Activated CD8-positive, alpha-beta T cell treated with anti-CD3 and anti-CD28 coated beads, Interleukin-2, amount 10 ng/mL, durations not matched to agents 7 days and 5 days (primary cell): ENCODE measurements around the gene FCER1G. TPM values are rescaled to one million over a fixed set of nuclear protein-coding genes. Genes with fewer than 3 reads are reported as not detected.
A peak's percentile ranks its signal among the peaks of the same experiment; 100 is the strongest.
"Not testable (repeated sequence)": the region's sequence is repeated elsewhere in the genome, so short reads cannot be mapped to it uniquely, and the experiment has no call there.

Experiments used
- ATAC-seq: fragments of 150-1000 bp; cut with Tn5 transposase; one replicate; pipeline ENCODE4 v1.10.0; 2021; ENCODE audit warnings: moderate library complexity
- CTCF ChIA-PET: fragments of 350-600 bp; sonication (Branson Sonifier 250); formaldehyde crosslinking; loops from one replicate; lab custom pipeline; 2021; ENCODE audit warnings: antibody characterized with exemption; lab: Charles Lee
- POLR2A ChIA-PET: fragments of 350-600 bp; sonication (Branson Sonifier 250); formaldehyde crosslinking; loops from one replicate; lab custom pipeline; 2021; ENCODE audit warnings: antibody characterized with exemption; lab: Charles Lee
- DNase-seq: peaks from one replicate; pipeline ENCODE4 v3.0.0-alpha.2; 2020
- H3K27ac Mint-ChIP-seq: one replicate; pipeline ENCODE4 v1.8.0; 2021; ENCODE audit warnings: mild to moderate bottlenecking, mixed read lengths
- H3K27me3 Mint-ChIP-seq: one replicate; pipeline ENCODE4 v1.8.0; 2021; ENCODE audit warnings: low read depth, mixed read lengths
- H3K36me3 Mint-ChIP-seq: one replicate; pipeline ENCODE4 v1.8.0; 2021; ENCODE audit warnings: low read depth, mixed read lengths
- H3K4me1 Mint-ChIP-seq: one replicate; pipeline ENCODE4 v1.8.0; 2021; ENCODE audit warnings: low read depth, mixed read lengths
- H3K4me3 Mint-ChIP-seq: one replicate; pipeline ENCODE4 v1.8.0; 2021; ENCODE audit warnings: mild to moderate bottlenecking, mixed read lengths
- H3K9me3 Mint-ChIP-seq: one replicate; pipeline ENCODE4 v1.8.0; 2022; ENCODE audit warnings: mixed read lengths; ENCODE audit not compliant: insufficient read depth
- total RNA-seq, 2 experiments: library from RNA; stranded (reverse); gene quantifications; one replicate each; pipeline ENCODE4 v1.2.3, GENCODE V29; 2021

The FCER1G gene
- total RNA-seq, 2 experiments from 2014 or later: 12.0 to 14.0 TPM

DNA sequence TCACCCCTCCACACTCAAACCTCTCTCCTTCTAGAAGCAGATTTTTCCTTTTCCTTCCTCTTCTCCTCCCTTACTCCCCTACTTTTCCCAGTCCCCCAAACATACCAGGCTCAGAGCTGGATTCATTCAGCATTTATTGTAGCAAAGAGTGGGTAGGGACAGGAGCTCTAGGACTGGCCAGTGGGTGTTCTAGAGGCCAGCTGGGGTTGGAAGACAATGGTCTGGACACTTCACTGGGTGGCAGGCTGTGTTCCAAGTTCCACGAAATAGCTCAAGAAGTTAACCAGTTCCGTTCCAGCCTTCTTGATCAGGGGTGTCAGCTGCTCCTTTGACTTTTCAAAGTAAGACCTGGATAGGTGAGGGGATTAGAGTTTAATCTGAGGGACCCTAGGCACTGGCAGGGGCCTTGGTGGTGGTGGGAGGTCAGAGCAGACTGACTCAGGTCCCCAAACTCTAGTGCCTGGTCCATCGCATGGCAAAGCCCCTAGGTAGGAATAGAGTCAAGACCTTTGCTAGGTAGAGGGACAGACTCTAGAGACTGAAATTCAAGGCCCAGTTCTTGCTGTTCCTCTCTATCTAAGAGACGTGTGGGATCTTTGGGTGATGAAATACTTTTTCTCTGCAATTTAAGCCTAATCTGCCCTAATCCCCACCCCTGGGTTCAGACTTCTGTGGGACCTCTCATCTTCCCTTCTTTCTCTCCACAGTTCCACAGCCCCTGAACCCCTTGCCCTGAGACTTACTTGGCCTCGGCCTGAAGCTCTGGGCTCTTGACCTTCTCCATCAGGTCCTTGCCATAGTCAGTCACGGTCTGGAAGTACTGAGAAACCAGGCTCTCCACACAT lies 7.3 kb downstream of the FCER1G start:
- DNase-seq (no peak), ATAC-seq (no peak)
- H3K4me3 Mint-ChIP-seq: no peak overlapping the region
- H3K4me1 Mint-ChIP-seq: peaks cover 48% of the 10 kb centered on the region
- H3K27me3 Mint-ChIP-seq: no peaks in the 10 kb centered on the region
- H3K9me3 Mint-ChIP-seq: no peaks in the 10 kb centered on the region
- no peaks in the 10 kb centered on the region for H3K36me3 Mint-ChIP-seq
- CTCF ChIA-PET: interaction anchor here (1.5 to 17.9 kb wide), 5 partner anchors 17 to 160 kb away, joined by 3 to 331 read pairs (median 6); partner anchors contain the start of genes ADAMTS4, NDUFS2 and PPOX
- peak overlapping the region; percentile 50 for H3K27ac Mint-ChIP-seq
- POLR2A ChIA-PET: interaction anchor here (0.5 to 2.5 kb wide), 2 partner anchors 20 to 82 kb away, joined by 3 to 15 read pairs; partner anchors contain the start of gene NDUFS2

DNA sequence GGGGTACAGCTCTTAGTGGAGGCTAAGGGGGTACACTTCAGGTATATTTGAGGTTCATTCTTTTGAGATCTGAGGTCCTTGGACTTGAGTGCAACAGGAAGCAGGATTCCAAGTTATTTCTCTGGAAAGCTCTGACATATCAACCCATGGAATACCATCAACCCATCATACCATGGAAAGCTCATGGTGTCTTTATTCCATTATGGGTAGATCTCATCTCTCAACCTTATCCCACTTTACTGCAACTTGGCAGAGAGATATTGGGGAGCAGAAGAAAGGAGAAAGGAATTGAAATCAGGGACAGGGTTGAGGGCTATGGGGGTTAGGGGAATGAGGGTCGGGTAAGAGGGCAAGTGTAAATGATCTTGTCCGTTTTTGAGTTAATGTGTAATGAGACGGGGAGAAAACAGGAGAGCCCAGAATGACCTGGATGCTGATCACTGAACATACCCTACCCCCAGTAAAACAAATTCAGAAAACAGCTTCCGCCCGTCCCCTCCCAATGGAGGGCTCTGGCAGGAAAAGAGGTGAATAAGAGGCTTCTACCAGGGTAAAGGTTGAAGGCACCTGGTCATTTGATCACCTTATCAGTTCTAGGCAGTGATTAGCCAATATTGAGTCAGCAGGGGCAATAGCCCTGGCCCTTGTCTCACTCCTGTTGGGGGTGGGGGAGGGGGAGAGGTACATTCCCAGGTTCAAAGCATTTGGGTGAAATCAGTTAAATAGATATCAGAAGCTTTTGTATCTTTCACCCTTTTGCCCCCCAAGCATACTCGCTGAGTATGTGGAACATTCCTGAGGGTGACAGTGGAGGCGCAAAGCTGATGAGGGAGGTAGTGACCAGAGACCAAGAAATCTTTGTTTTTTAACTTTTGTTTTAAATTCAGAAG lies 9.0 kb downstream of the FCER1G start:
- POLR2A ChIA-PET: interaction anchor here (1.0 to 2.5 kb wide), 3 partner anchors 18 to 58 kb away, joined by 3 to 15 read pairs (median 13); partner anchors contain the start of genes NDUFS2 and PPOX
- Mint-ChIP-seq H3K27ac (no peak overlapping the region), H3K27me3 (no peaks in the 10 kb centered on the region), H3K9me3 (no peaks in the 10 kb centered on the region), H3K4me1 (peaks cover 42% of the 10 kb centered on the region), H3K36me3 (peaks cover 16% of the 10 kb centered on the region), H3K4me3 (no peak overlapping the region)
- CTCF ChIA-PET: interaction anchor here (1.1 to 17.9 kb wide), 6 partner anchors 19 to 158 kb away, joined by 3 to 331 read pairs (median 14); partner anchors contain the start of genes ADAMTS4, NDUFS2 and PPOX
- no peak for ATAC-seq
- DNase-seq: no peak

DNA sequence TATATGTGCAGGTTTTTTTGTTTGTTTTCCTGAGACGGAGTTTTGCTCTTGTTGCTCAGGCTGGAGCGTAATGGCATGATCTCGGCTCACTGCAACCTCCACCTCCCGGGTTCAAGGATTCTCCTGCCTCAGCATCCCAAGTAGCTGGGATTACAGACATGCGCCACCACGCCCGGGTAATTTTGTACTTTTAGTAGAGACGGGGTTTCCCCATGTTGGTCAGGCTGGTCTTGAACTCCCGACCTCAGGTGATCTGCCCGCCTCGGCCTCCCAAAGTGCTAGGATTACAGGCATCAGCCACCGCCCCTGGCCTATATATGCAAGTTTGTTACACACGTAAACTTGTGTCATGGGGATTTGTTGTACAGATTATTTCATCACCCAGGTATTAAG lies 9.6 kb downstream of the FCER1G start:
- not testable (repeated sequence) for H3K27me3 Mint-ChIP-seq, DNase-seq, H3K27ac Mint-ChIP-seq, H3K4me3 Mint-ChIP-seq, H3K9me3 Mint-ChIP-seq, ATAC-seq
- POLR2A ChIA-PET: interaction anchor here (1.0 to 2.4 kb wide), 3 partner anchors 19 to 59 kb away, joined by 3 to 31 read pairs (median 13); partner anchors contain the start of genes NDUFS2 and PPOX
- CTCF ChIA-PET: interaction anchor here (1.4 to 17.9 kb wide), 10 partner anchors 9 to 158 kb away, joined by 4 to 331 read pairs (median 18); partner anchors contain the start of genes ADAMTS4, CFAP126, FCER1G and NDUFS2
- H3K36me3 Mint-ChIP-seq: peaks cover 20% of the 10 kb centered on the region
- peaks cover 42% of the 10 kb centered on the region for H3K4me1 Mint-ChIP-seq

DNA sequence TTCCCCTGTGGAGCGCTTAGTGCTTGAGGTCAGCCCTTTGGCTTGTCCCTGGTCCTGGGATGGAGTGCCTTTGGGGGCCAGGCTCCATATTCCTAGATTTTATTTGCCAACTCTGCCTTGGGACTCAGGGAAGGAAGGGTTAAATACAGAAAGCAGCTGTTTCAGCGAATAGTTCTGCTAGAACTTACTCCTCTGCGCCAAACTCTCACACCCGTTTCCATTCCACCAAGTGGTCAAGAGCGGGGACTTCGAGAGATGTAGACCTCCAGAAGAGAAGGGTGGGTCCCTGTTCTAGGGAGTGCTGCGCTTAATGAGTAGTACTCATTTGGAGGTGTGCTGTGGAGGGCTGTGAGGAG lies 10.1 kb downstream of the FCER1G start:
- peak overlapping the region; percentile 99 for H3K27ac Mint-ChIP-seq
- ChIA-PET POLR2A (interaction anchor here (0.6 to 2.4 kb wide), 15 partner anchors 9 to 166 kb away, joined by 3 to 31 read pairs (median 4); partner anchors contain the start of genes B4GALT3, FCER1G, NDUFS2 and PPOX), CTCF (interaction anchor here (0.6 to 17.9 kb wide), 43 partner anchors 9 to 513 kb away, joined by 3 to 331 read pairs (median 5); partner anchors contain the start of genes ADAMTS4, CFAP126, FCER1G and NDUFS2)
- peak; percentile 6 for ATAC-seq
- H3K4me3 Mint-ChIP-seq: peak overlapping the region; percentile 95
- no peak for DNase-seq
- H3K9me3 Mint-ChIP-seq: no peaks in the 10 kb centered on the region
- H3K27me3 Mint-ChIP-seq: no peaks in the 10 kb centered on the region
- H3K36me3 Mint-ChIP-seq: peaks cover 22% of the 10 kb centered on the region
- peaks cover 42% of the 10 kb centered on the region for H3K4me1 Mint-ChIP-seq

DNA sequence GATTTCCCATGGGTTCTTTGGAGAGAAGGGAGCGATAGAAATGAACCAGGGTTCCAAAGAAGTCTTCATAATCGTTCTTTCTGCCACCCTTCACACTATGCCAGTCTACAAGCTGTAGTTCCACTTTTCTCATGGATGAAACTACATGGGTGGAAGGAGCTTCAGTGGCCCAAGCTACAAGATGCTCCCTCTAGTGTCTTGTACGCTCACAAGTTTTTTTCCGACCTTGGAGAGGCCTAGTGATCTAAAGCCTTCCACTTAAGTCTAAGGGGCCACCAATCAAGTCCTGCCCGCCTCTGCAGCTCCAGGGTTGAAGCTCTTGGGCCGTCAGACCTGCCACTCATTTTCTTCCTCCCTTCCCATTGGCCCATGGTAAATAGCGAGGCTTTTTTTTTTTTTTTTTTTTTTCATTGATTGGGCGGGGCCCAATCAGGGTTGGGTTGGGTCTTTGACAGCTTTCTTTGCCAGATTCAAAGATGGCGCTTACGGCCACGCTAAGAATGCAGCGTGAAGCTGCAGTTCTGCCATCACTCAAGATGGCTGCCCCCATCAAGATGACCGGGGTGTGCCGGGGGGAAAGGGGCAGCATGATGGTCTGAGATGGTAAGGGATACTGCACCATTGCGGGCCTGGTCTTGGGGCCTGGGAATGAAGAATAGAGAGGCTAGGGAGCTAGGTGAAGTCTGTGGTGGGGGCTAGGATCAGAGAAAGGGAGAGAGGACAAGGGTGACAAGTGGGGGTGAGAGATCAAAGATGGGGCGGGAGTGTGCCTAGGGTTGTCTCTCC lies 10.6 kb downstream of the FCER1G start, which contains the start of gene TOMM40L:
Gene TOMM40L, plus strand, starts transcription at position 527 of the 786 bp plus-strand sequence. CDS start 430 bp downstream, outside the sequence.
- ChIA-PET POLR2A (interaction anchor here (0.6 to 2.4 kb wide), 17 partner anchors 9 to 181 kb away, joined by 3 to 31 read pairs (median 3); partner anchors contain the start of genes B4GALT3, FCER1G, NDUFS2 and PPOX), CTCF (interaction anchor here (0.6 to 17.9 kb wide), 48 partner anchors 10 to 512 kb away, joined by 3 to 331 read pairs (median 5); partner anchors contain the start of genes ADAMTS4, CFAP126, FCER1G and NDUFS2)
- peak within 1 kb of the TSS; percentile 99 for H3K27ac Mint-ChIP-seq
- H3K36me3 Mint-ChIP-seq: peaks cover 26% of the 10 kb centered on the region
- ATAC-seq (peak; percentile 98), DNase-seq (peak; percentile 96)
- H3K4me3 Mint-ChIP-seq: peak within 1 kb of the TSS; percentile 95
- no peaks in the 10 kb centered on the region for H3K27me3 Mint-ChIP-seq
- no peaks in the 10 kb centered on the region for H3K9me3 Mint-ChIP-seq
- H3K4me1 Mint-ChIP-seq: peaks cover 43% of the 10 kb centered on the region

DNA sequence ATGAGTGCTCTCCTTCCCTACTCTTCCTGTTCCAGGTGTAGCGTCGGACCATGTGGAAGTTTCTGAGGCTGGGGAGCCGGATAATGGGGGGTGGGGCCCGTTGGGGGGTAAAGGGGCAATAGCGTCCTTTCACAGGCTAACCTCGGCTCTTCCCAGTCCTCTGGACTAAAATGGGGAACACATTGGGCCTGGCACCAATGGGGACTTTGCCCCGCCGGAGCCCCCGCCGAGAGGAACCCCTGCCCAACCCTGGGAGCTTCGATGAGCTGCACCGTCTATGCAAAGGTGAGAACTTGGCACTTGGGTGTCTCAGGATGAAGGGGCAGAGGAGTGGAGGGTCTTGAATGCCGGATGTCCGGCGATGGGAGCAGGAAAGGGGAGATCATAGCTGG lies 11.2 kb downstream of the FCER1G start:
- H3K4me3 Mint-ChIP-seq: peak overlapping the region; percentile 95
- ATAC-seq: no peak
- peaks cover 30% of the 10 kb centered on the region for H3K36me3 Mint-ChIP-seq
- no peak for DNase-seq
- ChIA-PET CTCF (interaction anchor here (0.6 to 17.9 kb wide), 44 partner anchors 9 to 515 kb away, joined by 3 to 331 read pairs (median 6); partner anchors contain the start of genes ADAMTS4, CFAP126, FCER1G and NDUFS2), POLR2A (interaction anchor here (0.7 to 2.4 kb wide), 9 partner anchors 11 to 182 kb away, joined by 3 to 31 read pairs (median 4); partner anchors contain the start of genes FCER1G, NDUFS2, PPOX and SDHC)
- H3K27me3 Mint-ChIP-seq: no peaks in the 10 kb centered on the region
- peak overlapping the region; percentile 99 for H3K27ac Mint-ChIP-seq
- peaks cover 47% of the 10 kb centered on the region for H3K4me1 Mint-ChIP-seq
- H3K9me3 Mint-ChIP-seq: no peaks in the 10 kb centered on the region

DNA sequence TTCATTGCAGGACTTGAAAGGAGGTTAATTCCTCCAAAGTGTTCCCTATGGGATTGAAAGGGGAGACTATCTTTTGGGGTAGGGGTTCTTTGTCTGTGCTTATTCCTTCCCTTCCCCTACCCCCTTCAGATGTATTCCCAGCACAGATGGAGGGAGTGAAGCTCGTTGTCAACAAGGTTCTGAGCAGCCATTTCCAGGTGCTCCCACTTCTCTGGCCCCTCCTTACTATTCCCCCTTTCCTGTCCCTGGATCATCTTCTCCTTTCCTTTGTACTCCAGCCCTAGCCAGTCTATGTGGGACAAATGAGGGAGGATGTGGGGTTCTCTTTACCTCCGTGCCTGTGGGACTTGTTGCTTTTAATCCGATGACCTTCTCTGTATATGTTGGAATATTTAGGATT lies 11.7 kb downstream of the FCER1G start:
- ChIA-PET POLR2A (interaction anchor here (0.6 to 2.4 kb wide), 5 partner anchors 22 to 94 kb away, joined by 3 to 31 read pairs (median 3); partner anchors contain the start of gene NDUFS2), CTCF (interaction anchor here (0.6 to 17.9 kb wide), 26 partner anchors 11 to 515 kb away, joined by 3 to 331 read pairs (median 10); partner anchors contain the start of genes ADAMTS4, CFAP126, FCER1G and NDUFS2)
- H3K9me3 Mint-ChIP-seq: no peaks in the 10 kb centered on the region
- H3K36me3 Mint-ChIP-seq: peaks cover 30% of the 10 kb centered on the region
- no peak for ATAC-seq
- H3K4me1 Mint-ChIP-seq: peaks cover 49% of the 10 kb centered on the region
- peak overlapping the region; percentile 95 for H3K4me3 Mint-ChIP-seq
- DNase-seq: no peak
- no peaks in the 10 kb centered on the region for H3K27me3 Mint-ChIP-seq
- peak overlapping the region; percentile 99 for H3K27ac Mint-ChIP-seq

DNA sequence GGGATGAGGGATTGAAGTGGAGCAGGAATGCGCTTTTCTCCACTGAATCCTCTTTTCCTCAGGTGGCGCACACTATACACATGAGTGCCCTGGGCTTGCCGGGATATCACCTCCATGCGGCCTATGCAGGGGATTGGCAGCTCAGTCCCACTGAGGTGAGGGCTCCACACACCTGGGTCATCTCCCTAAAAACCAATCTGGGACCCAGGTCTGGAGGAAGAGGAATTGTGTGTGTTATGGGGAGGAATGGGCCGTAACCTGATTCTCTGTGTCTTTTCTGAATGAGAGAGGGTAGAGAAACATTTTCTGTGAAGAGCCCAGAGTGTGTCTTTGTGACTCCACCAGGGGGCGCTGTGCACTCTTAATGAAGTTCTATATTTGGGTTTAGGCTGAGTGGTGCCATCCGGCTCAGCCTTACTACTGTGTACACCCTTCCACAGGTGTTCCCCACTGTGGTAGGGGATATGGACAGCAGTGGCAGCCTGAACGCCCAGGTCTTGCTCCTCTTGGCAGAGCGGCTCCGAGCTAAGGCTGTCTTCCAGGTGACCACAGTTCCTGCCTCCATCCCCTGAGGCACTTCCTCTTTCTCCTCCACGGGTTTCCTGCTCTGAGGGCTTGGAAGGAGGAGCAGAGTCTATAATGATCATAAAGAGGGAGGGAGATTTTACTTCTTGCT lies 12.2 kb downstream of the FCER1G start:
- ChIA-PET POLR2A (interaction anchor here (0.6 to 2.4 kb wide), 4 partner anchors 25 to 95 kb away, joined by 3 to 31 read pairs (median 7); partner anchors contain the start of gene NDUFS2), CTCF (interaction anchor here (0.7 to 17.9 kb wide), 27 partner anchors 11 to 514 kb away, joined by 3 to 331 read pairs (median 12); partner anchors contain the start of genes ADAMTS4, CFAP126, FCER1G and NDUFS2)
- ATAC-seq (peak; percentile 50), DNase-seq (peak; percentile 95)
- peaks cover 30% of the 10 kb centered on the region for H3K36me3 Mint-ChIP-seq
- H3K4me3 Mint-ChIP-seq: peak overlapping the region; percentile 95
- H3K9me3 Mint-ChIP-seq: no peaks in the 10 kb centered on the region
- H3K27me3 Mint-ChIP-seq: no peaks in the 10 kb centered on the region
- peak overlapping the region; percentile 99 for H3K27ac Mint-ChIP-seq
- H3K4me1 Mint-ChIP-seq: peaks cover 45% of the 10 kb centered on the region

DNA sequence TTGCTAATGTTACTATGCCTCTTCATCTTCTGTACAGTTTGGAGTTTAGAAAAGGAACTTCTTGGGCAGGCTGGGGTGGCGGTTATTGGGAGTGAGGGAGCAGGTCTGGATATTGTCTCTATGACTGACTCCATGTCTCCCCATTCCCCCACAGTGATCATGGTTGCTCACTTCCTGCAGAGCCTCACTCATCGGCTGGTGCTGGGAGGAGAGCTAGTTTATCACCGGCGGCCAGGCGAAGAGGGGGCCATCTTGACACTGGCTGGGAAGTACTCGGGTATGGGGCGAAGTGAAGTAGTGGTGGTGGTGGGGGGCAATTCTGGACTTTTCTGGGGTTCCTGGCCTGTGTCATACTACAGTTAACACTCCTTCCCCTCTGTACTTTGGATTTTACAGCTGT lies 12.9 kb downstream of the FCER1G start:
- ATAC-seq: no peak
- H3K9me3 Mint-ChIP-seq: no peaks in the 10 kb centered on the region
- no peaks in the 10 kb centered on the region for H3K27me3 Mint-ChIP-seq
- DNase-seq: no peak
- H3K36me3 Mint-ChIP-seq: peaks cover 30% of the 10 kb centered on the region
- H3K4me3 Mint-ChIP-seq: peak overlapping the region; percentile 95
- ChIA-PET CTCF (interaction anchor here (1.1 to 17.9 kb wide), 15 partner anchors 9 to 161 kb away, joined by 3 to 331 read pairs (median 6); partner anchors contain the start of genes ADAMTS4, CFAP126, NDUFS2 and PPOX), POLR2A (no interaction called here)
- peak overlapping the region; percentile 99 for H3K27ac Mint-ChIP-seq
- H3K4me1 Mint-ChIP-seq: peaks cover 45% of the 10 kb centered on the region
